ENCODE results near the gene ANKRD40.
"Not testable (repeated sequence)": the region's sequence is repeated elsewhere in the genome, so short reads cannot be mapped to it uniquely, and the experiment has no call there.

The ANKRD40 gene

GRCh38 chr17:50685691-50686493 is 21.8 kb downstream of the ANKRD40 start:
- DNase-seq = no peak

DNA sequence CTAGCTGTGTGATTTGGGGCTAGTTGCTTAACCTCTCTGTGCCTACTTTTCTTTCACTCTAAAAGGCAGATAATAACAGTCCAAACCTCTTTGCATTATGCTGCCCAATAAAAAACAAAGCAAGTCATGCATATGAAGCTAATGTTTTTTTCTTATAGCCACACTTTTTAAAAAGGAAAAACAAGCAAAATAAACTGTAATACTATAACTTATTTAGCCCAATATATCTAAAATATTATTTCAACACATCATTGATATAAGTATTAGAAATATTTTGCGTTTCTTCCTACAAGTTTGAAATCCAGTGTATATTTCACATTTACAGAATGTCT is 22.4 kb downstream of the ANKRD40 start:
- DNase-seq = no peak

DNA sequence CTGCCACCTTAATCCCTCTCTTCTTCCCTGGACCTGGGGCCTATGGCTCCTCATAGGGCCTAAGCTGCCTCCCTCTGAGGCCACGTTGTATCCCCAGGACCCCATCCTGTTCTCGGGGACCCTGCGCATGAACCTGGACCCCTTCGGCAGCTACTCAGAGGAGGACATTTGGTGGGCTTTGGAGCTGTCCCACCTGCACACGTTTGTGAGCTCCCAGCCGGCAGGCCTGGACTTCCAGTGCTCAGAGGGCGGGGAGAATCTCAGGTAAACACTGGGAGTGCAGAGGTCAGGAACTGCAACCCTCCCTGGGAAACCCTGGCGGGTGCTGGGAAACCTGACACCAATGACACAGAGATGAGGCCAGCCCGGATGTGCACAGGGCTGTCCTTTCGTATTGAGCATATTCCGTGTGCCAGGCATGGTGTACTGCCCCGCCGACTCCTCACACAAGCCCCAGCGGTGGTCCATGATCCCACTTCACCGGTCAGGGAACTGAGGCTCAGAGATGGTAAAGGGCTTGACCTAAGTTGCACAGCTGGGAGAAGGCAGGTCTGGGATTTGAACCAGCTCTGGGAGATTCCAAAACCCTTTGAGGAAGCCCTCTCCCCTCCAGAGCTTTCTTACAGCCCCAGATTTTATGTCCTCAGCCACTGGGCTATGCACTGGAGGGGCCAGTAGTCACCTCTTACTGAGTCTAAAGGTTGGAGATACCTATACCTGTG is 22.9 kb downstream of the ANKRD40 start:
- DNase-seq = no peak

GRCh38 chr17:50684288-50684611 is 23.5 kb downstream of the ANKRD40 start:
- DNase-seq = no peak

DNA sequence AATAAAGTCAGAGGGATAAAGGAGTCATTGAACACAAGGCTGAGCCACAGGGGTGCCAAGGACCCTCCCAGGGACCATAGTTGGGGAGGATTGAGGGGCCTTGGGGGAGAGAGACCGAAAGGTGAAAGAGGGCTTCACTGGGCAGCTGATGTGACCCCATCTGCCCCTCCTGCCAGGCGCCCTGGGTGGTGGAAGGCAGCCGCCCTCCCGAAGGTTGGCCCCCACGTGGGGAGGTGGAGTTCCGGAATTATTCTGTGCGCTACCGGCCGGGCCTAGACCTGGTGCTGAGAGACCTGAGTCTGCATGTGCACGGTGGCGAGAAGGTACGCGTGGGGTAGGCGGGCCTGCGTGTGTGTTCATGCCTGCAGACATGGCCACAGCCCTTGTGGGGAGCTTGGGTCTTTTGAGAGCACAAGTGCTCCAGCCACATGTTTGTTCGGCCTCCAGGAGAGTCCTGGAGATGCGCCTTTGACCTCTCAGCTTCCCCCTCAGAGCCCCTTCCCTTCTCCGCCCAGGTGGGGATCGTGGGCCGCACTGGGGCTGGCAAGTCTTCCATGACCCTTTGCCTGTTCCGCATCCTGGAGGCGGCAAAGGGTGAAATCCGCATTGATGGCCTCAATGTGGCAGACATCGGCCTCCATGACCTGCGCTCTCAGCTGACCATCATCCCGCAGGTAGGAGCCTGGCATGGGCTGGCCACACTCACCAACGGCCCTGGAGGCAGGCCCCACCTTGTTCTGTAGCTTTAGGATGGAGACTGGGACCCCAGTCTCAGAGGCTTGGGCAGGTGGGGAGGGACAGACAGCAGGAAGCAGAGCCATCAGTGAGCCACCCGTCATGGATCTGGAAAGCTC is 24.1 kb downstream of the ANKRD40 start:
- DNase-seq = no peak

DNA sequence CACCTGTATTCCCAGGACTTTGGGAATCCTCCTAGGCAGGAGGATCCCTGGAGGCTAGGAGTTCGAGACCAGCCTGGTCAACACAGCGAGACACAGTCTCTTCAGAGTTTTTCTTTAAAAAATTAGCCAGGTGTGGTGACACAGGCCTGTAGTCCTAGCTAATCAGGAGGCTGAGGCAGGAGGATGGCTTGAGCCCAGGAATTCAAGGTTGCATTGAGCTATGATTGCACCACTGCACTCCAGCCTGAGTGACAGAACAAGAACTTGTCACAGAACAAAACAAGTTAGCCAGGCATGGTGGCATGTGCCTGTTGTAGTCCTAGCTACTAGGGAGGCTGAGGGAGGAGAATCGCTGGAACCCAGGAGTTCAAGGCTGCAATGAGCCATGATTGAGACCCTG is 24.8 kb downstream of the ANKRD40 start:
- no peak for DNase-seq

DNA sequence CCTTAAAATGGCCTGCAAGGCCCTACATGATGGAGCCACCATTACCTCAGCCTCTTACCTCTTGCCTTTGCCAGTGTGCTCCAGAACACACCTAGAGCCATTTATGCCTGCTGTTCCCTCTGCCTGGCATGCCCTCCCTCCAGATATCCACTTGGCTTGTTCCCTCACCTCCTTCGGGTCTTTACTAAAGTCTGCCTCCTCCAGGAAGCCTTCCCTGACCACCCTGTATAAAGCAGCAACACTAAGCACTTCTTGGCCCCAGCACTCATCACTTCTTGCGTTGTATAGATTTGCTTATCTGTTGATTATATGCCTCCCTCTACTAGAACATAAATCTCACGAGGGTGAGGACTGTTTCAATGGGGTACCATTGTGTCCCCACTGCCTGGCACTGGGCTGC is 25.3 kb downstream of the ANKRD40 start:
- DNase-seq = no peak

DNA sequence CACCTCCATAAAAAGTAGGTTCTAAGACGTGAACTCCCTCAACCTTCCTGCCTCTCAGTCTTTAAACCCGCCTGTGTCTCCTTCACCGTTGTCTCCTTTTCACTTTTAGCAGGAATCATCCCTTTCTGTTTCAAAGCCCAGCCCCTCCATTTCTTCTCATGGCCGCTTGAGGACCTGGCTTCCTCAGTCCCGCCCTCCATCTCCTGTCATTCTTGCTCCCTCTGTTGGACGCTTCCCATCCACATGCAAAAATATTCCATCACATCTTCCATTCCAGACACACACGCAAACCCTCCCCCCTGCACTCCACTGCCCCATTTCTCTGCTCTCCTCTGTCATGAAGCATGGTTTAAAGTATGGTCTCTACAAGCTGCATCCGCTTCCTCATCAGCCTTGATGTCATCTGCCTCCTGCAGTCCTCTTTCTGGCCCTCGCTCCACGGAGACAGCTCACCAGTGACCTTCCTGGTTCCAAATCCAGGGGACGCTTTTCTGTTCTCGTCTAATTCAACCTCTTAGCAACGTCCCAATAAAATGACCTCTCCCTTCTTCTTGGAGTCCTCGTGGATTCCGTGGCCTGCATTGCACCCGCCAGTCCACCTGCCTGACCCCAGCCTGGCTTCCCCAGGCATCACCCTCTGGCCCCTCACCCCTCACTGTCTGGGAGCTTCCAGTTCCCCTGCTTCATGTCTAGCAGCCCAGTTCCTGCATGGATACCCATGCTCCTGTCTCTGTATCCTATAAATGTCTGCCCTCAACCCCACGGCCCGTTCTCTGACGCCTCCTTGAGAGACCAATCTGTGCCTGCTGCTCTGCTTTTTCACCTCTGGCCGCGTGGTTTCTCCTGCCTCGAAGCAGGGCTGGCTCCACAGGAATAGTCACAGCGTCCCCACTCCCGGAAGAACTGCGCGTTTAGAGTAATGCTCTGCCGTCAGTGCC is 26.2 kb downstream of the ANKRD40 start:
- no peak for DNase-seq

DNA sequence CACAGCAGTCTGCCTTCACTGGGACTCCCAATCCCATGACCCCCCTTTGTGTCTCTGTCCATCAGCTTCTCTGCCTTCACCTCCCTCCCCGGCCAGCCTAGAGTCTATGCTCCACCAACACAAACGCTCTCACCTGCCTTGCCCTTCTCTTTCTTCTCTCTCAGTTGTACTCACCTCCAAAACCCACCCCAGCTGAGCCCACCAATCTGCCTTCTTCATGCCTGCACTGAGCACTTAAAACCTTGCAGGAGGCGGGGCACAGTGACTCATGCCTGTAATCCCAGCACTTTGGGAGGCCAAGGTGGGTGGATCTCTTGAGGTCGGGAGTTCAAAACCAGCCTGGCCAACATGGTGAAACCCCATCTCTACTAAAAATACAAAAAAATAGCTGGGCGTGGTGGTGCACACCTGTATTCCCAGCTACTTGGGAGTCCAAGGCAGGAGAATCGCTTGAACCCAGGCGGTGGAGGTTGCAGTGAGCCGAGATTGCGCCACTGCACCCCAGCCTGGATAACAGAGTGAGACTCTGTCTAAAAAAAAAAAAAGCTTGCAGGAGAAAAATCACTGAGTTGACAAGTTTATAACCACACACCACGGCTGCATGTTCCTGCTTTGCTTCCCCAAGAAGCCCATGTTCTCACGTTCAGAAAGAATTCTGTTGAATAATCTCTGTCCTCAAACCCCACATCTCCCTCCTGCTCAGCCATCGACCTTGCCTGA is 27.0 kb downstream of the ANKRD40 start:
- DNase-seq = not testable (repeated sequence)

- no peak for DNase-seq
These were observed 27.6 kb downstream of the ANKRD40 start for GRCh38 chr17:50680126-50680525.

DNA sequence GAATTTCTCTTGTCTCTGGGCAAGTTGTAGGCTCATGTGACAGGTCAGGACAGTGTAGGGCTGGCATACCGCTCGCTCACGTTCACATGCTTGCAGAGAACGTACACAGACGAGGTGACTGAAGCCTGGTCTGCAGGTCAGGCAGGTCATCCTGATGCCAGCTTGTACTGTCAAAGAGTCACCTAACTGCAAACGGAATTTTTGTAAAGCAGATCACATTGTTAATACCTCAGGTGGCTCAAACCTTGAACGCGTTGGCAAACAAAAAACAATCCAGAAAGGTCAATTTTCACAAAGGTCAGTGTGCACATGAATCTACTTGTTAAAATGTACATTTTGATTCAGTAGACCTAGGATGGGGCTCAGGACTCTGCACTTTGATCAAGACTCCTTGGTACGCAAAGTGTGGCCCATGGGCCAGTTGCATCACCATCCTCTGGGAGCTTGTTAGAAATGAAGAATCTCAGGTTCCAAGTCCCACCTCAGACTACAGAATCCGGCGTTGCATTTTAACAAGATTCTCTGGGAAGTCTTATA is 28.6 kb downstream of the ANKRD40 start:
- no peak for DNase-seq

DNA sequence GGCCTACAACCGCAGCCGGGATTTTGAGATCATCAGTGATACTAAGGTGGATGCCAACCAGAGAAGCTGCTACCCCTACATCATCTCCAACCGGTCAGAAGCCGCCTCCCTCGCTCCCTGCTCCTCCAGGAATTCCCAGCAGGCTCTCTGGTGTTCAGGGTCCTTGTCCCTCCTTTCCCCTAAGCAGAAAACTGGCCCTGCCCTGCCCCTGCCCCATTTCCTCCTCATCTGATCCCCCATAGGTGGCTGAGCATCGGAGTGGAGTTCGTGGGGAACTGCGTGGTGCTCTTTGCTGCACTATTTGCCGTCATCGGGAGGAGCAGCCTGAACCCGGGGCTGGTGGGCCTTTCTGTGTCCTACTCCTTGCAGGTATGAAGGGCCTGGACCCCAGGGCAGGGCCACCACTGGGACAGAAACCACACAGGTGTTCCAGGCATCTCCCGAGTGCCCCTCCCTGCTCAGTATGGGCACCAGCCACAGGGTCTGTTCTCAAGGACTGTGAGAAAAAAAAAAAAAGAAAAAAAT is 29.8 kb downstream of the ANKRD40 start:
- no peak for DNase-seq

- DNase-seq = no peak
These were observed 31.4 kb downstream of the ANKRD40 start for GRCh38 chr17:50676065-50676975.

DNA sequence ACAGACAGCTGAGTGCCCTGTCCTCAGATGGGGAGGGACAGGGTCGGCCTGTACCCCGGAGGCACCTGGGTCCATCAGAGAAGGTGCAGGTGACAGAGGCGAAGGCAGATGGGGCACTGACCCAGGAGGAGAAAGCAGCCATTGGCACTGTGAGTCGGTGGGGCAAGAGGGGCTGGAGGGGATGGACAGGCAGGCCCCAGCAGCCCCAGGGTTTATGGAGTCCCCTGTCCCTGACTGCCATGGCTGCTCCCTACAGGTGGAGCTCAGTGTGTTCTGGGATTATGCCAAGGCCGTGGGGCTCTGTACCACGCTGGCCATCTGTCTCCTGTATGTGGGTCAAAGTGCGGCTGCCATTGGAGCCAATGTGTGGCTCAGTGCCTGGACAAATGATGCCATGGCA is 32.1 kb downstream of the ANKRD40 start:
- DNase-seq = no peak

DNA sequence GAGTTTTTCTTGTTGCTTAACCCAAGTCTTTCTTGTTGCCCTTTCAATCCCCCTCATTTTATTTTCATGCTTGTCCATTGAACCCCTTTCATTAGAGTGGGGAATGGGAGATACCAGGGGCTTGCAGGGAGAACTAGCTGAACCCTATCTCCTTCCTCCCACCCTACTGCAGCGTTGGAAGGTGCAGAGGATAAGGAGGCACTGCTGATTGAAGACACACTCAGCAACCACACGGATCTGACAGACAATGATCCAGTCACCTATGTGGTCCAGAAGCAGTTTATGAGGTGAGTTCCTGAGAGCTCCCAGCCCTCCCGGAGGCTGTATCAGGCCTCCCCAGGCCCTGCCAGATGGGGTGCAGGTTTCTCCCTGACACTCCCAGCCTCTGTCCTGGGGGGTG is 32.5 kb downstream of the ANKRD40 start:
- no peak for DNase-seq

DNA sequence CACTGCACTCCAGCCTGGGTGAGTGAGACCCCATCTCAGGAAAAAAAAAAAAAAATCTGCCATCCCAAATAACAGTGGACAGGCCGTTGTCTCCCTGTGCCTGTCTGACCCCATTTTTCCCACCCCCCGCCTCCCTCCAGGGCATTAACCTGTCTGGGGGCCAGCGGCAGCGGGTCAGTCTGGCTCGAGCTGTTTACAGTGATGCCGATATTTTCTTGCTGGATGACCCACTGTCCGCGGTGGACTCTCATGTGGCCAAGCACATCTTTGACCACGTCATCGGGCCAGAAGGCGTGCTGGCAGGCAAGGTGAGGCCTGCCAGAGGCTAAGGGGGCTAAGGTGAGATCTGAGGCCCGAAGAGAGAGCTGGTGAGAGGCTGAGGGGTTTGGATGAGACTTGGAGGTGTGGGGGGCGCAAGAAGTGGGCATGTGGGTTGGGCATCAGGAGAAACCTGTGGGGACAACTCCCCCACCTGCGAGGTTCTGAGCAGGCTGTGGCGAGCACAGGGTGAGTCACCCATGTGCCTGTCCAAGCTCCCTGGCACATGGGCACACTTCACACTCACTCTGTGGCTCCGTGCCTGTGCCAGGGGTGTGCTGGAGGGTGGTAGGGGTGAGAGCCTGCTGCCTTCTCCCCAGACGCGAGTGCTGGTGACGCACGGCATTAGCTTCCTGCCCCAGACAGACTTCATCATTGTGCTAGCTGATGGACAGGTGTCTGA is 34.7 kb downstream of the ANKRD40 start:
- no peak for DNase-seq

DNA sequence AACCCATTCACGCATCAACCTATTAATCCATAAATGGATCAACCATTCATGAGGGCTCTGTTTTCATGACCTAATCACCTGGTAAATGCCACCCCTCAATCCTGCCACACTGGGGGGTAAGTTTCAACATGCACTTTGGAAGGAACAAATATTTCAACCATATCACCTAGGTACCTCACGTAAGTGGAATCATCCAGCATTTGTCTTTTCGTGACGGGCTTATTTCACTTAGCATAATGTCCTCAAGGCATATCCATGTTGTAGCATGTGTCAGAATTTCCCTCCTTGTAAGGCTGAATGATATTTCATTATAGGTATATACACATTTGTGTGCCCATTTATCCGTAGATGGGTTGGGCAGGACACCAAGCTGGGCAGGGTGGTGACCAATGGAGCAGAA is 35.6 kb downstream of the ANKRD40 start:
- DNase-seq = no peak

DNA sequence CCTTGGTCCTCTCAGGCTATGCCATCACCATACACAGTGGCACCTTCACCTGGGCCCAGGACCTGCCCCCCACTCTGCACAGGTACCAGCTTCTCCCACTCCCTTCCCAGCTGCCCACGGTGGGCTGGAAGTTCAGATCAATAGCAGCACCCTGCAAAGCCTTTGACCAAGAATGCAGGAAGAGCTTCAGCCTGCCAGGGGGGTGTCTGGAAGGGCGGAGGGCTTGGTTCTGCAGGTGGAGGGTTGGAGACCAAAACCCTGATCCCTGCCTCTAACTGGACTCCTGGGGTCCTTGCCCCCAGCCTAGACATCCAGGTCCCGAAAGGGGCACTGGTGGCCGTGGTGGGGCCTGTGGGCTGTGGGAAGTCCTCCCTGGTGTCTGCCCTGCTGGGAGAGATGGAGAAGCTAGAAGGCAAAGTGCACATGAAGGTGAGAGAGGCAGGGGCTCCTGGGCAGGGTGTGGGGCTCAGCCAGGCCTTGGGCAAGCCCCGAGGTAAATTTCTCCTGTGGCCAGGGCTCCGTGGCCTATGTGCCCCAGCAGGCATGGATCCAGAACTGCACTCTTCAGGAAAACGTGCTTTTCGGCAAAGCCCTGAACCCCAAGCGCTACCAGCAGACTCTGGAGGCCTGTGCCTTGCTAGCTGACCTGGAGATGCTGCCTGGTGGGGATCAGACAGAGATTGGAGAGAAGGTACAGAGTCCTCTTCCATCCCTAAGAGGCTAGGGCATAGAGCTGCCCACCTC is 38.7 kb downstream of the ANKRD40 start:
- no peak for DNase-seq
